ENCODE measurements around the gene SLC2A11. TPM values are rescaled to one million over a fixed set of nuclear protein-coding genes. Genes with fewer than 3 reads are reported as not detected.

Gene SLC2A11
- 8.7 to 10.0 TPM (median 9.7 TPM) in 5 replicates for total RNA-seq (2022; extraction: Qiagen RNA extraction; ENCODE audit: low read depth)

GRCh38 chr22:23857606-23858483 is at the start of gene SLC2A11:
SLC2A11 (plus strand) TSS chr22:23857875; CDS start chr22:23858000, 125 bp downstream.

GRCh38 chr22:23838681-23839468 is 18.8 kb upstream of the SLC2A11 start, which contains the start of gene DERL3:
DERL3 (minus strand) TSS chr22:23839006; CDS start chr22:23838987, 19 bp downstream.

GRCh38 chr22:23893945-23894709 is 36.5 kb downstream of the SLC2A11 start, which contains the start of gene MIF:
MIF (plus strand) TSS chr22:23894383; CDS start chr22:23894475, 92 bp downstream.

Other genes with a start within 250 kb of the SLC2A11 start
- gene DRICH1, start 225.6 kb upstream of the SLC2A11 start, total RNA-seq (2022; extraction: Qiagen RNA extraction; ENCODE audit: low read depth): 0.09 to 0.26 TPM (median 0.13 TPM) in 4 of 5 replicates, not detected in the other
- 0.04 TPM in 1 of 5 replicates, not detected in the others for gene RGL4, start 166.9 kb upstream of the SLC2A11 start, total RNA-seq (2022; extraction: Qiagen RNA extraction; ENCODE audit: low read depth)
- 0.99 to 1.3 TPM (median 1.2 TPM) in 5 replicates for gene ZNF70, start 106.8 kb upstream of the SLC2A11 start, total RNA-seq (2022; extraction: Qiagen RNA extraction; ENCODE audit: low read depth)
- gene VPREB3, start 103.5 kb upstream of the SLC2A11 start, total RNA-seq (2022; extraction: Qiagen RNA extraction; ENCODE audit: low read depth): 0.51 to 0.87 TPM (median 0.64 TPM) in 5 replicates
- gene C22orf15, start 94.9 kb upstream of the SLC2A11 start, total RNA-seq (2022; extraction: Qiagen RNA extraction; ENCODE audit: low read depth): not detected in 5 replicates
- gene CHCHD10, start 89.9 kb upstream of the SLC2A11 start, total RNA-seq (2022; extraction: Qiagen RNA extraction; ENCODE audit: low read depth): 84.1 to 177 TPM (median 168 TPM) in 5 replicates
- gene MMP11, start 85.0 kb upstream of the SLC2A11 start, total RNA-seq (2022; extraction: Qiagen RNA extraction; ENCODE audit: low read depth): 0.11 to 0.23 TPM (median 0.14 TPM) in 5 replicates
- 47.3 to 58.2 TPM (median 50.3 TPM) in 5 replicates for gene SMARCB1, start 70.9 kb upstream of the SLC2A11 start, total RNA-seq (2022; extraction: Qiagen RNA extraction; ENCODE audit: low read depth)
- gene DERL3, start 18.9 kb upstream of the SLC2A11 start, total RNA-seq (2022; extraction: Qiagen RNA extraction; ENCODE audit: low read depth): 0.43 to 0.69 TPM (median 0.47 TPM) in 5 replicates
- gene MIF, start 36.5 kb downstream of the SLC2A11 start, total RNA-seq (2022; extraction: Qiagen RNA extraction; ENCODE audit: low read depth): 485 to 881 TPM (median 831 TPM) in 5 replicates
- gene GSTT2B, start 103.3 kb downstream of the SLC2A11 start, total RNA-seq (2022; extraction: Qiagen RNA extraction; ENCODE audit: low read depth): 0.17 to 0.54 TPM (median 0.26 TPM) in 5 replicates
- gene DDTL, start 109.0 kb downstream of the SLC2A11 start, total RNA-seq (2022; extraction: Qiagen RNA extraction; ENCODE audit: low read depth): 1.6 to 1.9 TPM (median 1.7 TPM) in 5 replicates
- gene DDT, start 116.6 kb downstream of the SLC2A11 start, total RNA-seq (2022; extraction: Qiagen RNA extraction; ENCODE audit: low read depth): 103 to 162 TPM (median 139 TPM) in 5 replicates
- not detected in 5 replicates for gene GSTT2, start 122.3 kb downstream of the SLC2A11 start, total RNA-seq (2022; extraction: Qiagen RNA extraction; ENCODE audit: low read depth)
- not detected in 5 replicates for gene GSTT4, start 147.6 kb downstream of the SLC2A11 start, total RNA-seq (2022; extraction: Qiagen RNA extraction; ENCODE audit: low read depth)
- gene CABIN1, start 153.4 kb downstream of the SLC2A11 start, total RNA-seq (2022; extraction: Qiagen RNA extraction; ENCODE audit: low read depth): 17.3 to 22.7 TPM (median 20.2 TPM) in 5 replicates